Vagina (tissue), 2 donors: ENCODE measurements around the gene DAPP1. TPM values are rescaled to one million over a fixed set of nuclear protein-coding genes. Genes with fewer than 3 reads are reported as not detected.

Source experiments
- DNase-seq, 2 donors: peaks; one replicate each; pipeline ENCODE4 v3.0.0-alpha.2; 2017; ENCODE audit errors: extremely low spot score in 2 of 2
- H3K27ac ChIP-seq: fragments of 200-600 bp; sonication (generic); one replicate; pipeline ENCODE4 v1.5.1; 2019
- H3K27me3 ChIP-seq: fragments of 200-600 bp; sonication (generic); one replicate; pipeline ENCODE4 v1.5.1; 2019
- H3K36me3 ChIP-seq, 2 donors: fragments of 200-600 bp; sonication (generic); one replicate each; pipeline ENCODE4 v1.5.1; 2017 to 2019
- H3K4me1 ChIP-seq: fragments of 200-600 bp; sonication (generic); one replicate; pipeline ENCODE4 v1.5.1; 2019
- H3K4me3 ChIP-seq, 2 donors: fragments of 200-600 bp; sonication (generic); 1 replicate in 1 of 2; 2 replicates in 1 of 2; pipeline ENCODE4 v1.5.1; 2016 to 2019
- H3K9me3 ChIP-seq: fragments of 200-600 bp; sonication (generic); one replicate; pipeline ENCODE4 v1.5.1; 2019
- POLR2A ChIP-seq, 2 donors: fragments of 450-650 bp; IDR thresholded peaks; one replicate each; pipeline ENCODE4 v1.6.1; 2017; ENCODE audit warnings: antibody characterized with exemption in 2 of 2, mild to moderate bottlenecking in 2 of 2, moderate library complexity in 2 of 2
- POLR2AphosphoS5 ChIP-seq, 2 donors: sonication (generic); formaldehyde crosslinking; IDR thresholded peaks; one replicate each; pipeline ENCODE4 v1.9.0; 2017; ENCODE audit warnings: antibody characterized with exemption in 2 of 2, mild to moderate bottlenecking in 2 of 2, low read depth in 1 of 2; ENCODE audit not compliant: insufficient read depth in 1 of 2
- intact Hi-C: fragments of 100-400 bp; cut with DNase I; formaldehyde crosslinking; loops from one replicate; pipeline ENCODE4 v1.15.1; 2023
- total RNA-seq: library from RNA; depleted of rRNA; stranded (reverse); fragments of >200 nt; gene quantifications from one replicate; pipeline ENCODE4 v1.2.3, GENCODE V29; 2016
- TF ChIP-seq, protein P1 (sequence below), 3 experiments: fragments of 450-650 bp in 2 of 3; fragments of 200-600 bp in 1 of 3; sonication (generic) in 1 of 3; IDR thresholded peaks; one replicate each; pipeline ENCODE4 v1.5.1; 2017 to 2019; ENCODE audit warnings: antibody characterized with exemption in 3 of 3, mild to moderate bottlenecking in 2 of 3, moderate library complexity in 2 of 3

DAPP1 gene
- total RNA-seq, 1 donor from 2014 or later, result 22.6 TPM

DNA sequence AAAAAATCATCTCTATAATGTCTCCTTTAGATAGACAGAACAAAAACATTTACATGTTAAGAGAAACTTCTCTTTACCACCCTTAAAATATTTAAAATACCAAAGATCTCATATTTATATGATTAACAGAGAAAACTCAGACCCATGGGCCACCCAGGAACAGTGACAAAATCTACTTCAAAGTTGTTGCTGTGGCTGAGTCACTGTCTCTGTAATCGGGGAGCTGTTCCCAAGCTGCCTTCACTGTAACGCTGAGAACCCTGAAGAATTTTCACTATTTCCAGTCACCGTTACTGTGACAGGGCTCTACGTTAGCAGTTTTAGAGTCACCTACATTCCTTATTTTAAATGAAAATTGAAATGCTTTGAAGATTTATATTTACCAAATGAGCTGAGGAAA lies 9.0 kb upstream of the DAPP1 start:
- H3K27ac ChIP-seq, result no peak overlapping the region
- no peak overlapping the region for H3K4me3 ChIP-seq
- no peaks in the 10 kb centered on the region for H3K36me3 ChIP-seq
- H3K27me3 ChIP-seq, result no peaks in the 10 kb centered on the region
- intact Hi-C loops, result no loop called here
- TF ChIP-seq POLR2A (IDR thresholded peaks at IDR 0.05), result no peak
- TF ChIP-seq POLR2AphosphoS5 (IDR thresholded peaks at IDR 0.05; ENCODE audit: insufficient read depth in 1 of 2, low read depth in 1 of 2), result no peak
- TF ChIP-seq, protein P1, sequence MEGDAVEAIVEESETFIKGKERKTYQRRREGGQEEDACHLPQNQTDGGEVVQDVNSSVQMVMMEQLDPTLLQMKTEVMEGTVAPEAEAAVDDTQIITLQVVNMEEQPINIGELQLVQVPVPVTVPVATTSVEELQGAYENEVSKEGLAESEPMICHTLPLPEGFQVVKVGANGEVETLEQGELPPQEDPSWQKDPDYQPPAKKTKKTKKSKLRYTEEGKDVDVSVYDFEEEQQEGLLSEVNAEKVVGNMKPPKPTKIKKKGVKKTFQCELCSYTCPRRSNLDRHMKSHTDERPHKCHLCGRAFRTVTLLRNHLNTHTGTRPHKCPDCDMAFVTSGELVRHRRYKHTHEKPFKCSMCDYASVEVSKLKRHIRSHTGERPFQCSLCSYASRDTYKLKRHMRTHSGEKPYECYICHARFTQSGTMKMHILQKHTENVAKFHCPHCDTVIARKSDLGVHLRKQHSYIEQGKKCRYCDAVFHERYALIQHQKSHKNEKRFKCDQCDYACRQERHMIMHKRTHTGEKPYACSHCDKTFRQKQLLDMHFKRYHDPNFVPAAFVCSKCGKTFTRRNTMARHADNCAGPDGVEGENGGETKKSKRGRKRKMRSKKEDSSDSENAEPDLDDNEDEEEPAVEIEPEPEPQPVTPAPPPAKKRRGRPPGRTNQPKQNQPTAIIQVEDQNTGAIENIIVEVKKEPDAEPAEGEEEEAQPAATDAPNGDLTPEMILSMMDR (IDR thresholded peaks at IDR 0.05), result no peak
- no peak for DNase-seq
- H3K4me1 ChIP-seq, result no peaks in the 10 kb centered on the region
- H3K9me3 ChIP-seq, result no peaks in the 10 kb centered on the region

GRCh38 chr4:99808260-99808857 lies 8.3 kb upstream of the DAPP1 start:
- Histone ChIP-seq H3K36me3 (no peaks in the 10 kb centered on the region), H3K4me1 (no peaks in the 10 kb centered on the region), H3K27ac (no peak overlapping the region), H3K27me3 (no peaks in the 10 kb centered on the region), H3K4me3 (no peak overlapping the region), H3K9me3 (no peaks in the 10 kb centered on the region)
- TF ChIP-seq, protein P1 (IDR thresholded peaks at IDR 0.05), result peak in 2 of 3 experiments; percentile 27 to 35
- TF ChIP-seq POLR2AphosphoS5 (IDR thresholded peaks at IDR 0.05; ENCODE audit: insufficient read depth in 1 of 2, low read depth in 1 of 2), result no peak
- intact Hi-C loops, result no loop called here
- DNase-seq, result no peak

DNA sequence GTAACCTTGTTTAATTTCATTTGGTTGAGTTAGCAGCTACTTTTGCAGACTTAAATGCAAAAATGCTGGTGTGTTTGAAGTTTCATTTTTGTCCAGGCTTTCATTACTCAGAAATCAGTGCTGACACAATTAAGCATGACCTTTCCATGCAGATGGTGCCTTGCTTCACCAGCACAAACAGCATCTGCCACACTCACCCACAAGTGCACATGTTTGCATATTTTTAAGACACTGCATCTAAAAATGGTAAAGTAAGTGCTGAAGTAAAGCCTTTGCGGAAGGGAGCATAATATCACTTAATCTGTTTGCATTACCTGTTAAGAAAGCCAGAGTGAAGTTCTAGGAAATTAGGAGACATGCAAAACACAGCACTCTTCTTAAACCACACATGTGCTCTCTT lies 7.3 kb upstream of the DAPP1 start:
- Histone ChIP-seq H3K36me3 (no peaks in the 10 kb centered on the region), H3K4me1 (no peaks in the 10 kb centered on the region), H3K27me3 (no peaks in the 10 kb centered on the region), H3K27ac (no peak overlapping the region), H3K9me3 (no peaks in the 10 kb centered on the region), H3K4me3 (no peak overlapping the region)
- no peak for DNase-seq
- TF ChIP-seq, protein P1 (IDR thresholded peaks at IDR 0.05), result no peak
- no peak for TF ChIP-seq POLR2AphosphoS5 (IDR thresholded peaks at IDR 0.05; ENCODE audit: insufficient read depth in 1 of 2, low read depth in 1 of 2)
- TF ChIP-seq POLR2A (IDR thresholded peaks at IDR 0.05), result no peak
- intact Hi-C loops, result no loop called here

DNA sequence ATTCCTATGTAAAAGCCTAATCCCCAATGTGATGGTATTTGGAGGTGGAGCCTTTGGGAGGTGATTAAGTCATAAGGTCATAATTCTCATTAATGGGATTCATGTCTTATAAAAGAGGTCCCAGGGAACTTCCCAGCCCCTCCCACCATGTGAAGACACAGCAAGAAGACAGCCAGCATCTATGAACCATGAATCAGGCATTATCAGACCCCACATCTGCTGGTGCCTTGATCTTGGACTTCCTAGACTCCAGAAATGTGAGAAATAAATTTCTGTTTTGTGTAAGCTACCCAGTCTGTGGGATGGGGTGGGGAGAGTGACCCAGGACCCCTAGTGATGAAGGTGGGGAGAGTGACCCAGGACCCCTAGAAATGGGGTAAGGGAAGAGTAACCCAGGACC lies 6.1 kb upstream of the DAPP1 start:
- DNase-seq, result no peak
- H3K27ac ChIP-seq, result no peak overlapping the region
- H3K36me3 ChIP-seq, result no peaks in the 10 kb centered on the region
- H3K4me3 ChIP-seq, result no peak overlapping the region
- H3K27me3 ChIP-seq, result no peaks in the 10 kb centered on the region
- intact Hi-C loops, result no loop called here
- H3K9me3 ChIP-seq, result no peaks in the 10 kb centered on the region
- peaks cover 6% of the 10 kb centered on the region for H3K4me1 ChIP-seq
- TF ChIP-seq, protein P1 (IDR thresholded peaks at IDR 0.05), result no peak
- no peak for TF ChIP-seq POLR2AphosphoS5 (IDR thresholded peaks at IDR 0.05; ENCODE audit: insufficient read depth in 1 of 2, low read depth in 1 of 2)
- TF ChIP-seq POLR2A (IDR thresholded peaks at IDR 0.05), result no peak

- H3K4me1 ChIP-seq, result peaks cover 6% of the 10 kb centered on the region
- no peaks in the 10 kb centered on the region for H3K9me3 ChIP-seq
- no peaks in the 10 kb centered on the region for H3K36me3 ChIP-seq
- TF ChIP-seq POLR2AphosphoS5 (IDR thresholded peaks at IDR 0.05; ENCODE audit: insufficient read depth in 1 of 2, low read depth in 1 of 2) (no peak), POLR2A (IDR thresholded peaks at IDR 0.05) (no peak)
- TF ChIP-seq, protein P1 (IDR thresholded peaks at IDR 0.05), result no peak
- DNase-seq, result no peak
- no peaks in the 10 kb centered on the region for H3K27me3 ChIP-seq
- H3K27ac ChIP-seq, result no peak overlapping the region
- intact Hi-C loops, result no loop called here
- no peak overlapping the region for H3K4me3 ChIP-seq
These were observed 5.5 kb upstream of the DAPP1 start for GRCh38 chr4:99811117-99811516.
